Esophagus (tissue), 2 donors: ENCODE results near the gene GABRA4. TPM values are rescaled to one million over a fixed set of nuclear protein-coding genes. Genes with fewer than 3 reads are reported as not detected.

Experiments used
- H3K27ac ChIP-seq, 2 donors: one replicate each; pipeline ENCODE4 v1.5.1; 2013; ENCODE audit warnings: low read depth in 2 of 2, mild to moderate bottlenecking in 2 of 2, inconsistent platforms in 1 of 2, low read length in 1 of 2, moderate library complexity in 1 of 2
- H3K27me3 ChIP-seq, 2 donors: one replicate each; pipeline ENCODE4 v1.6.1; 2013; ENCODE audit warnings: low read length in 2 of 2, control low read depth in 1 of 2, mild to moderate bottlenecking in 1 of 2; ENCODE audit not compliant: insufficient read depth in 2 of 2, control insufficient read depth in 1 of 2
- H3K36me3 ChIP-seq, 2 donors: one replicate each; pipeline ENCODE4 v1.6.1; 2013; ENCODE audit warnings: low read length in 1 of 2; ENCODE audit not compliant: control insufficient read depth in 2 of 2, insufficient read depth in 2 of 2
- H3K4me1 ChIP-seq, 2 donors: one replicate each; pipeline ENCODE4 v1.6.1; 2013; ENCODE audit warnings: low read length in 1 of 2; ENCODE audit not compliant: control insufficient read depth in 2 of 2, insufficient read depth in 2 of 2
- H3K4me3 ChIP-seq, 2 donors: one replicate each; pipeline ENCODE4 v1.5.1; 2013; ENCODE audit warnings: low read length in 2 of 2, mild to moderate bottlenecking in 2 of 2, low read depth in 1 of 2, moderate library complexity in 1 of 2
- H3K9me3 ChIP-seq, 2 donors: one replicate each; pipeline ENCODE4 v1.6.1; 2013; ENCODE audit warnings: mild to moderate bottlenecking in 2 of 2, low read depth in 1 of 2, low read length in 1 of 2, moderate library complexity in 1 of 2; ENCODE audit not compliant: control insufficient read depth in 2 of 2, insufficient read depth in 1 of 2
- WGBS, 2 donors: extraction: QIAGEN DNeasy Blood & Tissue Kit; methylation state at CpG; one replicate each; pipeline ENCODE4 v1.1.7; 2013; 5-methylcytosine and 5-hydroxymethylcytosine counted together
- polyA plus RNA-seq, 2 donors: library from polyadenylated mRNA; stranded (reverse); fragments of 200-250 nt; gene quantifications; one replicate each; pipeline ENCODE4 v1.2.3, GENCODE V29; 2013
- donor health status: healthy with polysubstance abuse.
- donor health status: Bipolar disorder and iron deficiency.

Gene GABRA4
- under 1 TPM; 0.10 to 0.73 TPM for polyA plus RNA-seq

DNA sequence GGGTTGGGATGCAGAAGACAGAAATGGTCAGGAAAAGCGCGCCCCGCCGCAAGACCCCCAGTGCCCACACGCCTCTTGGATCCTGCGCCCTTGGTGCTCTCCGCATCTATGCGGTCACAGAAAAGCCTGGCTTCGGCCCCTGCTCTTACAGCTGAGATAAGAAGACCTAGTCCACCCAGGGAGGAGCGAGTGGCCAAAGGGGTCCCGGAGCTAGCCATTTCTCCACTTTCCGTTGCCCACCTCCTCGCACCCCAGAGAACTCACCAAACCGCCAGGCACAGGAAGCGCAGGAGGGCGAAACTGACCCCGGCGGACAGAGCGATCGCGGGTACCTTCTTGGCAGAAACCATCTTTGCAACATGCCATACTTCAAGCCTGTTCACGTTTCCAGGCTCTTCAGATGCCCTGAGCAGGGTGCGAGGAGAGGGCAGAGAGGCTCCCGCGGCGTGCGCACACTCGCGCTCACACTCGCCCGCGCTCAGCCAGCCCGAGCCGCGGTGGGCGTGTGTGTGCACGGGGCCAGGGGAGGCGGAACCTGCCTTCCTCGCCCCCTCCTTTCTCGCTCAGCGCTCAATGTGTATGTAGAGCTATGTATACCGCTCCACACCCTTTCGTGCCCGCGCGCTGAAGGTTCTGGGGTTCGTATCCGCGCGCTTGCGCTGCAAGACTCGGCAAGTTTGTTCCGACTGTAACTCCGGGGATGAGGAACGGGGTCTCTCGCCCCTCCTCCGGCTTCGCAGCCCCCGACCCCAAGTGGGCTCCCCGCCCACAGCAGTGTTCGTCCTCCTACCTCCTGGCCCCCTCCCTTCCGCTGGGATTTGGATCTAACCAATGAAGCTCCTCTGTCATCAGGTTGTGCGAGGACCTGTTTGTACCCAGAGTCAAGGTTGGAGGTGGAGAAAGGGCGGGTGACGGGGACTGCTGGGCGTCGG, at the start of gene GABRA4:
TSS of gene GABRA4 (minus strand) at position 507 of the 932 bp plus-strand sequence. CDS start at position 350, 157 bp downstream.
- 1 to 2% methylated on average over 66 to 67 of the region's 67 CpGs for WGBS, 2 donors
- peaks cover 0 to 4% of the 10 kb centered on the region in 2 donors for H3K9me3 ChIP-seq
- peaks cover 0 to 3% of the 10 kb centered on the region in 2 donors for H3K4me1 ChIP-seq
- peaks cover 0 to 3% of the 10 kb centered on the region in 2 donors for H3K27me3 ChIP-seq
- H3K4me3 ChIP-seq = peak within 1 kb of the TSS; percentile 36 to 42
- no peak within 1 kb of the TSS for H3K27ac ChIP-seq
- H3K36me3 ChIP-seq = no peaks in the 10 kb centered on the region

DNA sequence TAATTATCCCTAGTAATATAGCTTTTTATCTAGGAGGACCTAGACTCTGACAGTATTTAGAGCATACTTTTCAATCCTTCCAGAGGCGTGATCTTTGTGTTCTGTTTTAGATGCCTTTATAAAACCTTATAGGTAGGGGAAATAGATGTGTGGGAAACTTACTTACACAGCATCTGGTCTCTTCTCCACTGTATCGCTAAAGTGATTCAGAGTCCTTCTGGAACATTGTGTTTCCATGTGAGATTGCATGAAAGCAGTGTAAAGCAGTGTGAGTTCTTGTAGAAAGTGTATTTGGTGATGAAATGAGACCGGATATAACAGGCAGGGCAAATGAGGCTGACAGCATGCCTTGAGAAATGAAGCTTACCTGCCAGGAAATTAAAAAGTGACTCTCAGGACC, 47.4 kb upstream of the GABRA4 start:
- Histone ChIP-seq H3K4me3 (no peak overlapping the region), H3K9me3 (no peaks in the 10 kb centered on the region), H3K27me3 (no peaks in the 10 kb centered on the region), H3K27ac (no peak overlapping the region), H3K36me3 (no peaks in the 10 kb centered on the region), H3K4me1 (no peaks in the 10 kb centered on the region)
- WGBS, 2 donors = 88 to 90% methylated on average over 3 of the region's 3 CpGs

DNA sequence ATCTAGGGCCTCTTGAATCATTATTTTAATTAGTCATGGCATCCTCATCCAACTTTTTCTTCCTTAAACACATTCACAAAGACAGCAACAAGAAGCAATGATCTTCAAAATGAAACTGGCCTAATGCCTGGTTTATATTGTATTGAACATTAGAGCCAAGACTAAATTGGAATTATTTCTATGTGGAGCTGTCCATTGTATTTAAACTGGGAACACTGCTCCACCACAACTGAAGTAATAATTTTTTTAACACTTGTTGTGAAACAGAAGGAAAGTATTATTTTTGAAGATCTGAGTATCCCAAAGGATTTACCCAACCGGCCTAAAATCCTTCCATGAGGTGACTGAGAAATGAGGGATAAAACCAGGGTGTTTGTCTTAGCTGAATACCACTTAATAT, 44.9 kb upstream of the GABRA4 start:
- WGBS, 2 donors = 60 to 65% methylated on average over 1 of the region's 1 CpG
- Histone ChIP-seq H3K4me3 (no peak overlapping the region), H3K27ac (no peak overlapping the region), H3K4me1 (no peaks in the 10 kb centered on the region), H3K9me3 (no peaks in the 10 kb centered on the region), H3K27me3 (no peaks in the 10 kb centered on the region), H3K36me3 (no peaks in the 10 kb centered on the region)

DNA sequence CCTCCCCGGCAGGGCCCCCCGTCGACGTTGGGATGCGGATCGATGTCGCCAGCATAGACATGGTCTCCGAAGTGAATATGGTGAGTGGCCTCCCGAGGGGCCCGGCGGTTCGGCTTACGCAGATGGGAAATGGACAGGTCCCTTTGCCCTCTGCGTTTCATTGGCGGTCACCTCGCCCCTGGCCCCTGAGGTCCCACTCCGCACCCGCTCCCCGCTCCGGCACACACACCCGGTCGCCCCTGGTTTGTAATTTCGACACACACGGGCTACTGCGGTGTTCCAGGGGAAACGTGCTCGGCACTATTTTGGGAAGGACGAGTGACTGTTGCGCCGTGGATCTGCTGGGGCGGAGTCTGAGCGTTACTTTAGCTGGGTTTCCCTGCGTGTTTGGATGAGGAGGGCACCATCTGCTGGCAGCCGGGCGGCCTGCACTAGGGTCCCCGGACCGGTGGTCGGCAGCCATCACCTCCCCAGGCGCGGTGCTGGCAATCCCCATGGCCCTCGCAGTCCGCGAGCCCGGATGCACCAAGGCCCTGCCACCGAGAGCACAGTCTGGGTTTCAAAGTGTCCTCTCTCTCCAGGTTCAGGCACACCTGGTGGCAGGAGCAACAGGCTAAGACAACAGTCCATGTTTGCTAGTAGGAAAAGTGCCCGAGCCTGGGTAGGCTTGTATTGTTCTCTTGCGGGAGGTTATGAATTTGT, 39.2 kb upstream of the GABRA4 start:
- Histone ChIP-seq H3K36me3 (no peaks in the 10 kb centered on the region), H3K9me3 (no peaks in the 10 kb centered on the region), H3K27me3 (no peaks in the 10 kb centered on the region), H3K4me3 (peak overlapping the region; percentile 35 to 59), H3K4me1 (peaks cover 0 to 11% of the 10 kb centered on the region in 2 donors), H3K27ac (no peak overlapping the region)
- WGBS, 2 donors = 2 to 3% methylated on average over 45 to 47 of the region's 47 CpGs

DNA sequence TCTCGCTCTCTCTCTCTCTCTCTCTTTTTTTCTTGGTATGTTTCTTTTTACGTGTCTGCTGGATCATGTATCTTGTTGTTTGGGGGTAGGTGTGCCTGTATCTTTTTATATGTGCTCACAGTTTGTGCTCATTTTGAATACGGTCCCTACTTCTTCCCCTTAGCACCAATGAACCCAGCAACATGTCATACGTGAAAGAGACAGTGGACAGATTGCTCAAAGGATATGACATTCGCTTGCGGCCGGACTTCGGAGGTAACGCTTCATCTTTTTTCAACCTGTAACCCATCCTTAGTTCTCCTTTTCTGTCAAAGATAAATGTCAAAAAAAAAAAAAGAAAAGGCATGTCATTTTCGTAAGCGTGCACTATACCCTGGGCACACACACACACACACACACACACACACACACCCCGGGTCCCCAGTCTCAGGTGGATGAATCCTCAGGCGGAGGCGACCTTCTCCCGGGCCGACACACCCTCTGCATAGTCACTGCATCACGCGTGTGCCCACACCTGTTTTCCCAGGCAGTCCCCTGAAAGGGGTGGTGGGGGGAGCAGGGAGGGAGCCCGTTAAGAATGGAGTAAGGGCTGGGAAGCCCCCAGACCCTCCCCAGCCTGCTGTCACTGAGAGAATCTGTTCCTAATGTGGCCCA, 38.5 kb upstream of the GABRA4 start:
- H3K9me3 ChIP-seq = no peaks in the 10 kb centered on the region
- no peaks in the 10 kb centered on the region for H3K36me3 ChIP-seq
- peak overlapping the region; percentile 35 to 59 for H3K4me3 ChIP-seq
- peaks cover 0 to 11% of the 10 kb centered on the region in 2 donors for H3K4me1 ChIP-seq
- WGBS, 2 donors = 2 to 4% methylated on average over 19 of the region's 19 CpGs
- H3K27ac ChIP-seq = no peak overlapping the region
- H3K27me3 ChIP-seq = no peaks in the 10 kb centered on the region

DNA sequence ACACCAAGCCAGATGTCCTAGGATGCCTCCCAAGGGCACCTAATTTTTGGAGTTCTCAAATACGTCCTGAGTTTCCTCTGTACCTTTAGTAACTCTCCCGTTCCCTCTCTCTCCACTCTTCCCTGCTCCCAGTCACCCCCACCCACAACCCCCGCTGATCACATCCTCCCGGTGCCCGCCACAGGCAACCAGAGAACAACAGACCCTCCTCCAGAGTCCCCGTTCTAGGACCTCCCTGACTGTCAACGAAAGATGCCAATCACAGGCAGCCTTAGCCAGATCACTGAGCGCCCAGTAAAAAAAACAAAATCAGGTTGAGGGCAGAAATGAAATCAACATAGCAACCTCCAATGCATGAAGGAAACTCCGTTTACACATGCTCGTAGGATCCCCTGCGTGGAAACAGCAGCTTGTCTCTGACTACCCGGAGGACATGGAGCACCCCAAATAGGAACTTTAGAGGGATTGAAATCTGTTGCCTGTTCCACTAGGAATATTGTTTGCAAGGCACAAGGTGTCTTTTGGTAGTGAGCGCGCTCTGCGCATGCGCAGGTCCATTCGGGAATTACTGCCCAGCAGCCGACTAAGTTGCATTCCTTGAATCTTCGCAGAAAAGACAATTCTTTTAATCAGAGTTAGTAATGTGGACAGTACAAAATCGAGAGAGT, 37.8 kb upstream of the GABRA4 start, which contains the start of gene GABRB1:
TSS of gene GABRB1 (plus strand) at position 557 of the 668 bp plus-strand sequence.
- Histone ChIP-seq H3K27ac (no peak within 1 kb of the TSS), H3K36me3 (no peaks in the 10 kb centered on the region), H3K27me3 (no peaks in the 10 kb centered on the region), H3K4me1 (peaks cover 0 to 11% of the 10 kb centered on the region in 2 donors), H3K4me3 (peak within 1 kb of the TSS; percentile 35 to 59), H3K9me3 (no peaks in the 10 kb centered on the region)
- 5 to 7% methylated on average over 20 of the region's 20 CpGs for WGBS, 2 donors

DNA sequence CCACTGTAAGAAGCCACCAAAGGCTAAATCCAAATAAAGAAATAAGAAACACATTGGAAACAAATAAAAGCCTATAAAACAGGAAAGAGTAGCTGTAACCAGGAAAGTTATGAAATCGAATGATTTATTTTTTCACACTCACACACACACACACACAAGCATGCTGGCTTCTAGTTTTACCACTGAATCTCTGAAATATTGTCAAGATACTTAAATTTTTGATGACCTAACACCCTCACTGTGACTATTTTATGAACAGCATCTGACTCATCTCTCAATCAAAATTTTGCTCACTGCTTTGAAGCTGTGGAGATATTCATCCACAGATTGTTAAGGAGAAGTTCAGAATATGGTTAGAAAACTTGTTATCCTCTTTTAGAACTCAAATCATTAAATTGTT, 24.1 kb upstream of the GABRA4 start:
- H3K4me3 ChIP-seq = no peak overlapping the region
- H3K27ac ChIP-seq = no peak overlapping the region
- 58 to 66% methylated on average over 1 of the region's 1 CpG for WGBS, 2 donors
- no peaks in the 10 kb centered on the region for H3K4me1 ChIP-seq
- H3K27me3 ChIP-seq = no peaks in the 10 kb centered on the region
- no peaks in the 10 kb centered on the region for H3K9me3 ChIP-seq
- no peaks in the 10 kb centered on the region for H3K36me3 ChIP-seq

DNA sequence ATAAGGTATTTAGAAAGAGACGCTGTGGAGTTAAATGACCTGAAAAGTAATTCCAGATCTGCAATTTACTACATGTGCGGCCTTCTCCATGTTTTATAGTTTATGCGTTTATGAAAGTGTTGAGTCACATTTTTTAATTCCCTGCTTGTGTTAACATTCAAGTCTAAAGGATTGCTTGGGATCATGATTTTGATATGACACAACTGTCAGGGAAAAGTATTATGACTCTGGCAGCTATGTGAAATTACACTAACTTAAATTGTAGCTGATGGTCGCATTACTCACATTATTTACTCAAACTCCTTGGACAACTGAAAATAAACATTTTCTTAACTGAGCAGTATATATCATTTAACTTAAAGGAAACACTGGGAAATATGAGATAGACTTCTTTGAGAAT, 23.7 kb upstream of the GABRA4 start:
- Histone ChIP-seq H3K27ac (no peak overlapping the region), H3K36me3 (no peaks in the 10 kb centered on the region), H3K4me1 (no peaks in the 10 kb centered on the region), H3K4me3 (no peak overlapping the region), H3K9me3 (no peaks in the 10 kb centered on the region), H3K27me3 (no peaks in the 10 kb centered on the region)
- 72 to 74% methylated on average over 4 of the region's 4 CpGs for WGBS, 2 donors

DNA sequence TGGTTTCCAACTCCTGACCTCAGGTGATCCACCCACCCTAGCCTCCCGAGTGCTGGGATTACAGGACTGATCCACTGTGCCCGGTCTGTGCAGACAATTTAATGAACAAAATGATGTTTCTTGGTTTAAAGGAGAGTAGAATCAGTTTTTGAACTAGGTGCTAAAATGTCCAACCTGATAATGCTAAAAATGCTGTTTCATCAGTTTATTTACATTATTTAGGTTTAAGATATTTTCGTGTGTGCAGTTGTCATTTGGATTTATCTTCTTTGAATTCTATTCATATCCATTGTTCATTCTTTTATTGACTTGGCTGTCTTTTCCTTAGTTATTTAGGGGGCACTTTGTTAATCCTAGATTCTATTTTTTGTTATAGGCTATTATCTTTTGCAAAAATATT, 20.0 kb upstream of the GABRA4 start:
- WGBS, 2 donors = 83 to 90% methylated on average over 3 of the region's 3 CpGs
- no peaks in the 10 kb centered on the region for H3K4me1 ChIP-seq
- no peaks in the 10 kb centered on the region for H3K9me3 ChIP-seq
- H3K27ac ChIP-seq = no peak overlapping the region
- no peaks in the 10 kb centered on the region for H3K27me3 ChIP-seq
- no peak overlapping the region for H3K4me3 ChIP-seq
- H3K36me3 ChIP-seq = no peaks in the 10 kb centered on the region
